Osteoblast (primary cell): ENCODE measurements around the gene BOLA1. TPM values are rescaled to one million over a fixed set of nuclear protein-coding genes. Genes with fewer than 3 reads are reported as not detected.

Source experiments
- DNase-seq: peaks from one replicate; pipeline ENCODE4 v3.0.0; 2011; ENCODE audit warnings: low spot score, mixed read lengths; ENCODE audit not compliant: insufficient read length; ENCODE audit errors: missing footprints
- H2AFZ ChIP-seq: 2 replicates; pipeline ENCODE4 v1.6.0; 2011; ENCODE audit warnings: mild to moderate bottlenecking, low read length
- H3K27ac ChIP-seq: 2 replicates; pipeline ENCODE4 v1.5.1; 2011; ENCODE audit warnings: mild to moderate bottlenecking, low read depth, low read length, moderate library complexity
- H3K27me3 ChIP-seq: 2 replicates; pipeline ENCODE4 v1.6.0; 2012; ENCODE audit warnings: mild to moderate bottlenecking, control low read depth, inconsistent platforms, low read length, moderate library complexity; ENCODE audit not compliant: insufficient read depth
- H3K36me3 ChIP-seq: 2 replicates; pipeline ENCODE4 v1.5.1; 2011; ENCODE audit warnings: mild to moderate bottlenecking, low read length, control low read depth, moderate library complexity; ENCODE audit not compliant: insufficient read depth
- H3K4me1 ChIP-seq: 2 replicates; pipeline ENCODE4 v1.5.1; 2011; ENCODE audit warnings: mild to moderate bottlenecking, low read length, control low read depth, moderate library complexity; ENCODE audit not compliant: insufficient read depth
- H3K4me2 ChIP-seq: 2 replicates; pipeline ENCODE4 v1.6.0; 2011; ENCODE audit warnings: mild to moderate bottlenecking, low read length; ENCODE audit not compliant: insufficient read depth
- H3K4me3 ChIP-seq: fragments of 200-600 bp; sonication (generic); 3 replicates; pipeline ENCODE4 v1.5.1; 2012; ENCODE audit warnings: mild to moderate bottlenecking, low read length, inconsistent platforms; ENCODE audit not compliant: insufficient read depth
- H3K79me2 ChIP-seq: 2 replicates; pipeline ENCODE4 v1.6.0; 2012; ENCODE audit warnings: mild to moderate bottlenecking, low read length, control low read depth, inconsistent platforms; ENCODE audit not compliant: insufficient read depth
- H3K9me3 ChIP-seq: 2 replicates; pipeline ENCODE4 v1.5.1; 2011; ENCODE audit warnings: low read depth, low read length, control low read depth
- H4K20me1 ChIP-seq: 2 replicates; pipeline ENCODE4 v1.6.0; 2012; ENCODE audit warnings: mild to moderate bottlenecking, low read length, control low read depth; ENCODE audit not compliant: insufficient read depth
- CTCF ChIP-seq: IDR thresholded peaks from 2 replicates; pipeline ENCODE4 v1.5.1; 2011; ENCODE audit warnings: mild to moderate bottlenecking, low read depth, low read length, moderate library complexity; ENCODE audit errors: extremely low read depth
- total RNA-seq: library from RNA; depleted of rRNA; stranded (reverse); fragments of >200 nt; gene quantifications from 2 replicates; pipeline ENCODE4 v1.2.3, GENCODE V29; 2012

BOLA1 gene
- total RNA-seq, 1 donor = 6.9 TPM

DNA sequence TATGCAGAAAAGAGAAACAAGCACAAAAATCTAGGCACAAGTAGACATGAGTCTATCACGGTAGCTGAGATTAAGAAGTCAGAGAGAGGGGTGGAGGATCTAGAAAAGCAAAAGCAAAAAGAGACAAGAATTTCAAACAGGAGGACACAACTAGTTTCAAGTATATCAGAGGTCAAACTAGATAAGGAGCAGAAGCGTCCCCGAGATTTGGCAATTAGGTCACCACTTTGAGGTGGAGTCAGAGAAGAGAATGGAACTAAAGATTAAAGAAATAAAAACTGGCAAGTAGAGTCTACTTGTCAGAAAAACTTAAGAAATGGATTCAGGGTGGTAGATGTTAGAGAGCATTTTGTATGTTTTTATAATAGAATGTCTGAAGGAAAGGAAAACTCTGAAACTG is 26.0 kb downstream of the BOLA1 start:
- Histone ChIP-seq H3K4me3 (no peak overlapping the region), H3K27me3 (no peaks in the 10 kb centered on the region), H3K27ac (no peak overlapping the region), H3K9me3 (no peaks in the 10 kb centered on the region), H3K79me2 (peaks cover 34% of the 10 kb centered on the region), H3K4me2 (no peak overlapping the region), H4K20me1 (peaks cover 30% of the 10 kb centered on the region), H3K36me3 (peaks cover 52% of the 10 kb centered on the region), H2AFZ (no peak overlapping the region), H3K4me1 (peaks cover 18% of the 10 kb centered on the region)
- DNase-seq = no peak
- TF ChIP-seq CTCF = no peak

DNA sequence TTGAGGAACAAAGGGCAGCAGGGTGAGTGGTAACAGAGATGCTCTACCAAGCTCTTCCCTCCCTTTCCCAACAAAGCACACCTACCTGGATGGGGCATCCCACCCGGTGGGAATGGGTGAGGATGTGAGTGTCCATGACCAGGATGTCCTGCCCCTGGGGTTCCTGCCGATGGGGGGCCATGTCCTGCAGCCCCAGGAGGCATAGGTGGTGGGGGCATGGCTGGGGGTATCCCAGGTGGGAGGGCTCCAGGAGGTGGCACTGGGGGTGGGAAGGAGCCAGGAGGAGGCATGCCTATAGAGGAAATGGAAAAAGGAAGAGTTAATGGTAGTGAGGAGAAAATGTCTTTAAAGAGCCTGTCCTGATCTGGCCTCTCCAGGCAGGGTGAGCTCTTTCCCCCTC is 26.4 kb downstream of the BOLA1 start:
- DNase-seq = no peak
- no peak for TF ChIP-seq CTCF
- Histone ChIP-seq H3K4me1 (peaks cover 18% of the 10 kb centered on the region), H3K9me3 (no peaks in the 10 kb centered on the region), H3K27me3 (no peaks in the 10 kb centered on the region), H3K36me3 (peaks cover 56% of the 10 kb centered on the region), H3K27ac (no peak overlapping the region), H3K79me2 (peaks cover 34% of the 10 kb centered on the region), H4K20me1 (peaks cover 30% of the 10 kb centered on the region), H3K4me3 (no peak overlapping the region), H2AFZ (no peak overlapping the region), H3K4me2 (peak overlapping the region; percentile 92)

- H3K4me2 ChIP-seq = peak overlapping the region; percentile 92
- H3K27ac ChIP-seq = no peak overlapping the region
- no peaks in the 10 kb centered on the region for H3K27me3 ChIP-seq
- H3K4me3 ChIP-seq = peak overlapping the region; percentile 91
- H3K36me3 ChIP-seq = peaks cover 59% of the 10 kb centered on the region
- peaks cover 18% of the 10 kb centered on the region for H3K4me1 ChIP-seq
- no peak for TF ChIP-seq CTCF
- no peak overlapping the region for H2AFZ ChIP-seq
- peaks cover 30% of the 10 kb centered on the region for H4K20me1 ChIP-seq
- H3K79me2 ChIP-seq = peaks cover 34% of the 10 kb centered on the region
- H3K9me3 ChIP-seq = no peaks in the 10 kb centered on the region
- no peak for DNase-seq
These were observed 26.9 kb downstream of the BOLA1 start for GRCh38 chr1:149926296-149926695.

- Histone ChIP-seq H4K20me1 (peaks cover 30% of the 10 kb centered on the region), H3K4me1 (peaks cover 18% of the 10 kb centered on the region), H3K27ac (peak overlapping the region; percentile 82), H3K27me3 (no peaks in the 10 kb centered on the region), H3K4me3 (peak overlapping the region; percentile 91), H3K4me2 (peak overlapping the region; percentile 92), H3K79me2 (peaks cover 34% of the 10 kb centered on the region), H3K36me3 (peaks cover 58% of the 10 kb centered on the region), H2AFZ (peak overlapping the region; percentile 91), H3K9me3 (no peaks in the 10 kb centered on the region)
- no peak for TF ChIP-seq CTCF
- DNase-seq = no peak
These were observed 27.7 kb downstream of the BOLA1 start for GRCh38 chr1:149927056-149927562.
